VCaP (cell line): ENCODE measurements around the gene KCTD10.
"Not testable (repeated sequence)": the region's sequence is repeated elsewhere in the genome, so short reads cannot be mapped to it uniquely, and the experiment has no call there.

Experiments used
- H3K27ac ChIP-seq: fragments of 450-650 bp; 2 replicates; pipeline ENCODE4 v1.5.1; 2017
- TF ChIP-seq, protein P1 (sequence below): fragments of 450-650 bp; conservative IDR thresholded peaks from 2 replicates; pipeline ENCODE4 v1.5.1; 2017; ENCODE audit warnings: mild to moderate bottlenecking, moderate library complexity

The KCTD10 gene

DNA sequence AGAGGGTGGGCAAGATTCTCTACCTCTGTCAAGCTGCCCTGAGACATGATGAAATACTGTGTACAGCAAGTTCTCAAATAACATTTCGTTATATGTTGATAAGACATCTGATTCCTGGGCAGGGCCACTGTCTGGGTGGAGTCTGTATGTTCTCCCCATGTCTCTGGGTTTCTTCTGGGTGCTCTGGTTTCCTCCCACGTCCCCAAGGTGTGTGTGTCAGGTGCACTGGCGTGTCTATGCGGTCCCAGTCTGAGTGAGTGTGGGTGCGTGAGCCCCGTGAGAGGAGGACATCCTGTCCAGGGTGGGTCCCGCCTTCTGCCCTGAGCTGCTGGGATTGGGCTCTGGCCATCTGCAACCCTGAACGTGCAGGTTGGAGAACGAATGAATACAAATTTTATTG lies 29.6 kb downstream of the KCTD10 start:
- TF ChIP-seq, protein P1, sequence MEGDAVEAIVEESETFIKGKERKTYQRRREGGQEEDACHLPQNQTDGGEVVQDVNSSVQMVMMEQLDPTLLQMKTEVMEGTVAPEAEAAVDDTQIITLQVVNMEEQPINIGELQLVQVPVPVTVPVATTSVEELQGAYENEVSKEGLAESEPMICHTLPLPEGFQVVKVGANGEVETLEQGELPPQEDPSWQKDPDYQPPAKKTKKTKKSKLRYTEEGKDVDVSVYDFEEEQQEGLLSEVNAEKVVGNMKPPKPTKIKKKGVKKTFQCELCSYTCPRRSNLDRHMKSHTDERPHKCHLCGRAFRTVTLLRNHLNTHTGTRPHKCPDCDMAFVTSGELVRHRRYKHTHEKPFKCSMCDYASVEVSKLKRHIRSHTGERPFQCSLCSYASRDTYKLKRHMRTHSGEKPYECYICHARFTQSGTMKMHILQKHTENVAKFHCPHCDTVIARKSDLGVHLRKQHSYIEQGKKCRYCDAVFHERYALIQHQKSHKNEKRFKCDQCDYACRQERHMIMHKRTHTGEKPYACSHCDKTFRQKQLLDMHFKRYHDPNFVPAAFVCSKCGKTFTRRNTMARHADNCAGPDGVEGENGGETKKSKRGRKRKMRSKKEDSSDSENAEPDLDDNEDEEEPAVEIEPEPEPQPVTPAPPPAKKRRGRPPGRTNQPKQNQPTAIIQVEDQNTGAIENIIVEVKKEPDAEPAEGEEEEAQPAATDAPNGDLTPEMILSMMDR: no peak
- H3K27ac ChIP-seq: 0 out of 2 replicates have a peak overlapping the region, but pooled peaks have one; percentile 76

DNA sequence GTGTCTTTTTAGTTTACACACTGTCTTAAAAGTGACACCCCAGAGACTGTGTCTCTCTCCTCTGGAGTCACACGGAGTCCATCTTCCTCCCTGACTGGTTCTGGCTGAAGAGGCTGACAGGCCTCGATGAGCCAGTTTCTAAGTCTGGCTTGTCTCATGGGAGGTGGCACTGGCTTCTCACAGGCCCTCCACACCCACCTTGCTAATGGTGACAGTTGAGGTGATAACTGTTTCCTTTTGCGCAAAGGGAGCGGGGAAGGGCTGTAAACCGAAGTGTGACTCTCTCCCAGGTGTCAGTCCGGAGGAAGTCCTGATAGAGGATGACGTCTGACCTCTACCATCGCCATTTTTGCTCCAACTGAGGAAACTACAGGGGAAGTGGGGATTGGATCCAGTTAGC lies 30.2 kb downstream of the KCTD10 start:
- H3K27ac ChIP-seq: peak overlapping the region; percentile 76
- TF ChIP-seq, protein P1: no peak

DNA sequence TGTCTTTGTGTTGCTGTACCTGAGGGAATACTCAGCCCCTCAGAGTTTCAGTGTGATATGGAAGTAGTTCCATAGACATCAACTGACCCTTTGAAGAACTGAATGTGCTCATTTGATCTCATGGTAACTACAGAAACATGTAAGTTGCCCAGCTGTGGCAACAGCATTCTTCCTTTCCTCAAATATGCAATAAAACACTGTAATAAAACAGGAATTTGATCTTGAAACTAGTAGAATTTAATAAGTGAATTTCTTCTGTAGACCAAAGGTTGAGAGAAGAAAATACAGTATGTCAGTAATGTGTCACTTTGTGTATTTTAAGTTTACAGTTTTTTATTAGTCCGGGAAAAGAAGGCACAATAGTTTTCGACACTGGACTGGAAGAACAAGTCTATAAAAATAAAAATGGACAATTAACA lies 31.9 kb downstream of the KCTD10 start:
- TF ChIP-seq, protein P1: no peak
- H3K27ac ChIP-seq: peak overlapping the region; percentile 76

DNA sequence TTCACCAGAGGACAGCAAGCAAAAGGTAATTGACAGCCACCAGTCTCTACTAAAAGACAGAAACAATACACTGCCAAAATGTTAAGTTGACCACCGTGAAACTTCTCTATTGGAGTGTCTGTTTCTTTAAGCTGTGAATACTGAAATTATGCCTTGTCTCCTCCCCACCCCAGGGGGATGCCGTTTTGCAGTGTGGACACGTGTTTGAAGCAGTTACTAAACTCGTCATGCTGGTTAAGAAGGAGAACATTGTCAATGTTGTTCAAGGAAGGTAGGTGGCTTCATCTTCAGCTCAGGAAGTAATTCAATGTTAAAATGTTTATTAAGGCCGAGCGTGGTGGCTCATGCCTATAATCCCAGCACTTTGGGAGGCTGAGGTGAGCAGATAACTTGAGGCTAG lies 32.8 kb downstream of the KCTD10 start:
- peak overlapping the region; percentile 76 for H3K27ac ChIP-seq
- TF ChIP-seq, protein P1: no peak

DNA sequence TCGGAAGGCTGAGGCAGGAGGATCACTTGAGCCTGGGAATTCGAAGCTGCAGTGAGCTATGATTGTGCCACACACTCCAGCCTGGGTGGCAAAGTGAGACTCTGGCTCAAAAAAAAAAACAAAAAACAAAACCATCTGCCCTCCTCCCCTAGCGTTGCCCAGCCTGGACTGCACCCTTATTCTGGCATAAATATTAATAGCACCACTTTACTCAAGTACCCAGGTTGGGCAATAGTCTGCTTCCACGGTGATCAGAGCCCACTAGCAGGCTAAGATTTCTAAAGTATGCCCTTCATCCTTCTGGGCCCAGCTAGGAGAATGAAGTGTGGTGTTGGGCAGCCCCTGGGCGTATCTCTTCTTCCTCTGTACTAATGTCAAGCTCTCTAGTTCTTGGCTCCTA lies 33.3 kb downstream of the KCTD10 start:
- H3K27ac ChIP-seq: peak overlapping the region; percentile 76
- TF ChIP-seq, protein P1: no peak

DNA sequence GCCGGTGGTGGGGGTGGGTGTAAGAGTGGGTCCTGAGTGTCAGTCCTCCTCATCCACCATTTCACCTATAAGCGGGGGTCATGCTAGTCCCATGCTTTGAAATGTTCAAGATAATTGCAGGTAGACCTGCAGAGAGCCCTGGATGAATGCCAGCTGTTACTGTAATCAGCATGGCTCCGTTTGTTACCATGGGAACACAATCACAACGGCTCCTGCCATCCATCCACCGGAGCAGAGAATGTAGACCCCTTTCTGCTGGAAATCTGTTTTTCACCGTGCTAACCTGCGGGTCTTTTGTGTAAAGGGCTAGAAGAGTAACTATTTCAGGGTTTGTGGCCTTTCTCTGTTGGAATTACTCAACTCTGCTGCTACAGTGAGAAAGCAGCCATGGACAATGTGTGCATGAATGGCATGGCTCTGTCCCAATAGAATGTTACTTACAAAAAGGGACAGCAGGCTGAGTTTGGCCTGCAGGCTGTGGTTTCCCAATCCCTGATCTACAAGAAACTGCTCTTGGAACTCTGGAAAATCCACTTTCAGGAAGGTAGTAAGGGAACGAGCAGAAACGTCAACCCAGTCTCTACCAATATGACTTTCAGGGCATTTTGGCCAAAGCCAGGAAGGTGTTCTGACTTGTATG lies 36.1 kb downstream of the KCTD10 start:
- TF ChIP-seq, protein P1: no peak
- H3K27ac ChIP-seq: no peak overlapping the region

DNA sequence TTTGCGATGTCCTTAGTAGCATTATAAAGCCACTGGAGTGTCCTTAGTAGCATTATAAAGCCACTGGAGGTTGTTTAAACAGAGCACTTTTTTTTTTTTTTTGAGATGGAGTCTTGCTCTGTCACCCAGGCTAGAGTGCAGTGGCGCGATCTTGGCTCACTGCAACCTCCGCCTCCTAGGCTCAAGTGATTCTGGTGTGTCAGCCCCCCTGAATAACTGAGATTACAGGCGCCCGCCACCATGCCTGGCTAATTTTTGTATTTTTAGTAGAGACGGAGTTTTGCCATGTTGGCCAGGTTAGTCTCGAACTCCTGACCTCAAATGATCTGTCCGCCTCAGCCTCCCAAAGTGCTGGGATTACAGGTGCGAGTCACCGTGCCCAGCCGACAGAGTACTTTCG lies 37.1 kb downstream of the KCTD10 start:
- H3K27ac ChIP-seq: not testable (repeated sequence)

DNA sequence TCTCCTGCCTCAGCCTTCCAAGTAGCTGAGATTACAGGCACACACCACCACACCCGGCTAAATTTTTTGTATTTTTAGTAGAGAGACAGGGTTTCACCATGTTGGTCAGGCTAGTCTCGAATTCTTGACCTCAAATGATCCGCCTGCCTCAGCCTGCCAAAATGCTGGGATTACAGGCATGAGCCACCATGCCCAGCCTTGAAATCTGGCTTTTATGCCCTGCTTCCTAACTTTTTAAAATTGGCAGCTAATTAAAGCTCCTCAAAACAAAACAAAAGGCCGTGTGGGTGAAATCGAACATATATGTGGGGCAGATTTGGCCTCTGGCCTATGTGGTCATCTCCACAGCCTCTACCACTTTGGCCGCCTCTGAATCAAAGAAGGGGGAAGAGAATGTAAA lies 37.9 kb downstream of the KCTD10 start:
- H3K27ac ChIP-seq: no peak overlapping the region
- TF ChIP-seq, protein P1: no peak
